ENCODE measurements around the gene DSG2. TPM values are rescaled to one million over a fixed set of nuclear protein-coding genes. Genes with fewer than 3 reads are reported as not detected.

The DSG2 gene
- total RNA-seq, 2 experiments from 2014 or later = 0.11 to 0.14 TPM

DNA sequence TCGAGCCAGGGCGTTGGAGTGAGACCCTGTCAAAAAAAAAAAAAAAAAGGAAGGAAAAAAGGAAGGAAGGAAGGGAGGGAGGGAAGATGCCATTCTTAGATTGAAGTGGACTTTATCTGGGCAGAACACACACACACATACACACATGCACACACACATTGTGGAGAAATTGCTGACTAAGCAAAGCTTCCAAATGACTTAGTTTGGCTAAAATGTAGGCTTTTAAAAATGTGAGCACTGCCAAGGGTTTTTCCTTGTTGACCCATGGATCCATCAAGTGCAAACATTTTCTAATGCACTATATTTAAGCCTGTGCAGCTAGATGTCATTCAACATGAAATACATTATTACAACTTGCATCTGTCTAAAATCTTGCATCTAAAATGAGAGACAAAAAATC, 93.1 kb downstream of the DSG2 start:
- no peaks in the 10 kb centered on the region for H3K9me3 Mint-ChIP-seq
- H3K4me1 ChIP-seq (ENCODE audit: insufficient read depth, low read length) = no peaks in the 10 kb centered on the region
- POLR2A ChIA-PET = no interaction called here

DNA sequence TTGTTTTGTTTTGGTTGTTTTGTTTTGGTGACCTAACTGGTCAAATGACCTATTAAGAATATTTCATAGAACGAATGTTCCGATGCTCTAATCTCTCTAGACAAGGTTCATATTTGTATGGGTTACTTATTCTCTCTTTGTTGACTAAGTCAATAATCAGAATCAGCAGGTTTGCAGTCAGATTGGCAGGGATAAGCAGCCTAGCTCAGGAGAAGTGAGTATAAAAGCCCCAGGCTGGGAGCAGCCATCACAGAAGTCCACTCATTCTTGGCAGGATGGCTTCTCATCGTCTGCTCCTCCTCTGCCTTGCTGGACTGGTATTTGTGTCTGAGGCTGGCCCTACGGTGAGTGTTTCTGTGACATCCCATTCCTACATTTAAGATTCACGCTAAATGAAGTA, 93.7 kb downstream of the DSG2 start, which contains the start of gene TTR:
Gene TTR (plus strand): TSS at position 250 of the 400 bp plus-strand sequence. CDS start 26 bp downstream, at position 276.
- ATAC-seq (ENCODE audit: poor library complexity) (no peak), DNase-seq (no peak)
- H3K4me1 ChIP-seq (ENCODE audit: insufficient read depth, low read length) = no peaks in the 10 kb centered on the region
- Mint-ChIP-seq H3K27ac (no peak within 1 kb of the TSS), H3K36me3 (ENCODE audit: low read depth) (no peaks in the 10 kb centered on the region), H3K9me3 (no peaks in the 10 kb centered on the region), H3K27me3 (no peaks in the 10 kb centered on the region), H3K4me3 (no peak within 1 kb of the TSS), H3K4me1 (ENCODE audit: low read depth) (no peaks in the 10 kb centered on the region)
- TF ChIP-seq, protein P1, sequence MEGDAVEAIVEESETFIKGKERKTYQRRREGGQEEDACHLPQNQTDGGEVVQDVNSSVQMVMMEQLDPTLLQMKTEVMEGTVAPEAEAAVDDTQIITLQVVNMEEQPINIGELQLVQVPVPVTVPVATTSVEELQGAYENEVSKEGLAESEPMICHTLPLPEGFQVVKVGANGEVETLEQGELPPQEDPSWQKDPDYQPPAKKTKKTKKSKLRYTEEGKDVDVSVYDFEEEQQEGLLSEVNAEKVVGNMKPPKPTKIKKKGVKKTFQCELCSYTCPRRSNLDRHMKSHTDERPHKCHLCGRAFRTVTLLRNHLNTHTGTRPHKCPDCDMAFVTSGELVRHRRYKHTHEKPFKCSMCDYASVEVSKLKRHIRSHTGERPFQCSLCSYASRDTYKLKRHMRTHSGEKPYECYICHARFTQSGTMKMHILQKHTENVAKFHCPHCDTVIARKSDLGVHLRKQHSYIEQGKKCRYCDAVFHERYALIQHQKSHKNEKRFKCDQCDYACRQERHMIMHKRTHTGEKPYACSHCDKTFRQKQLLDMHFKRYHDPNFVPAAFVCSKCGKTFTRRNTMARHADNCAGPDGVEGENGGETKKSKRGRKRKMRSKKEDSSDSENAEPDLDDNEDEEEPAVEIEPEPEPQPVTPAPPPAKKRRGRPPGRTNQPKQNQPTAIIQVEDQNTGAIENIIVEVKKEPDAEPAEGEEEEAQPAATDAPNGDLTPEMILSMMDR (IDR thresholded peaks at IDR 0.05) = no peak
- no peaks in the 10 kb centered on the region for H3K27me3 ChIP-seq (ENCODE audit: control insufficient read depth in 1 of 2, insufficient read depth in 2 of 2, low read length in 2 of 2)
- H3K9me3 ChIP-seq (ENCODE audit: control insufficient read depth in 1 of 2, insufficient read depth in 1 of 2, low read length in 2 of 2) = no peaks in the 10 kb centered on the region
- H3K27ac ChIP-seq (ENCODE audit: low read depth in 1 of 2, low read length in 2 of 2) = no peak within 1 kb of the TSS
- H3K4me3 ChIP-seq (ENCODE audit: low read length) = no peak within 1 kb of the TSS
- intact Hi-C loops (cut with DNase I, micrococcal nuclease) = no loop called here
- H3K36me3 ChIP-seq (ENCODE audit: insufficient read depth, low read length) = no peaks in the 10 kb centered on the region
- ChIA-PET POLR2A (no interaction called here), CTCF (no interaction called here)

More for the DNA sequence above, 93.1 kb downstream of the DSG2 start:
- no peaks in the 10 kb centered on the region for H3K36me3 Mint-ChIP-seq (ENCODE audit: low read depth)
- CTCF ChIA-PET = no interaction called here
- H3K27me3 ChIP-seq (ENCODE audit: control insufficient read depth in 1 of 2, insufficient read depth in 2 of 2, low read length in 2 of 2) = no peaks in the 10 kb centered on the region
- intact Hi-C loops (cut with DNase I, micrococcal nuclease) = no loop called here
- ATAC-seq (ENCODE audit: poor library complexity) (no peak), DNase-seq (no peak)
- no peak overlapping the region for H3K4me3 ChIP-seq (ENCODE audit: low read length)
- H3K36me3 ChIP-seq (ENCODE audit: insufficient read depth, low read length) = no peaks in the 10 kb centered on the region
- H3K27me3 Mint-ChIP-seq = no peaks in the 10 kb centered on the region
- no peak overlapping the region for H3K27ac ChIP-seq (ENCODE audit: low read depth in 1 of 2, low read length in 2 of 2)
- no peaks in the 10 kb centered on the region for H3K4me1 Mint-ChIP-seq (ENCODE audit: low read depth)
- no peak overlapping the region for H3K4me3 Mint-ChIP-seq
- TF ChIP-seq, protein P1 (IDR thresholded peaks at IDR 0.05) = no peak
- H3K27ac Mint-ChIP-seq = no peak overlapping the region
- H3K9me3 ChIP-seq (ENCODE audit: control insufficient read depth in 1 of 2, insufficient read depth in 1 of 2, low read length in 2 of 2) = no peaks in the 10 kb centered on the region

DNA sequence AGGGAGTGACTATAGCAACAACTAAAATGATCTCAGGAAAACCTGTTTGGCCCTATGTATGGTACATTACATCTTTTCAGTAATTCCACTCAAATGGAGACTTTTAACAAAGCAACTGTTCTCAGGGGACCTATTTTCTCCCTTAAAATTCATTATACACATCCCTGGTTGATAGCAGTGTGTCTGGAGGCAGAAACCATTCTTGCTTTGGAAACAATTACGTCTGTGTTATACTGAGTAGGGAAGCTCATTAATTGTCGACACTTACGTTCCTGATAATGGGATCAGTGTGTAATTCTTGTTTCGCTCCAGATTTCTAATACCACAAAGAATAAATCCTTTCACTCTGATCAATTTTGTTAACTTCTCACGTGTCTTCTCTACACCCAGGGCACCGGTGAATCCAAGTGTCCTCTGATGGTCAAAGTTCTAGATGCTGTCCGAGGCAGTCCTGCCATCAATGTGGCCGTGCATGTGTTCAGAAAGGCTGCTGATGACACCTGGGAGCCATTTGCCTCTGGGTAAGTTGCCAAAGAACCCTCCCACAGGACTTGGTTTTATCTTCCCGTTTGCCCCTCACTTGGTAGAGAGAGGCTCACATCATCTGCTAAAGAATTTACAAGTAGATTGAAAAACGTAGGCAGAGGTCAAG, 94.7 kb downstream of the DSG2 start:
- Mint-ChIP-seq H3K4me3 (no peak overlapping the region), H3K27me3 (no peaks in the 10 kb centered on the region), H3K36me3 (ENCODE audit: low read depth) (no peaks in the 10 kb centered on the region), H3K9me3 (no peaks in the 10 kb centered on the region), H3K4me1 (ENCODE audit: low read depth) (no peaks in the 10 kb centered on the region), H3K27ac (no peak overlapping the region)
- no peak overlapping the region for H3K27ac ChIP-seq (ENCODE audit: low read depth in 1 of 2, low read length in 2 of 2)
- TF ChIP-seq, protein P1 (IDR thresholded peaks at IDR 0.05) = no peak
- CTCF ChIA-PET = no interaction called here
- no peaks in the 10 kb centered on the region for H3K27me3 ChIP-seq (ENCODE audit: control insufficient read depth in 1 of 2, insufficient read depth in 2 of 2, low read length in 2 of 2)
- no peaks in the 10 kb centered on the region for H3K36me3 ChIP-seq (ENCODE audit: insufficient read depth, low read length)
- no peak for DNase-seq
- POLR2A ChIA-PET = no interaction called here
- ATAC-seq (ENCODE audit: poor library complexity) = no peak
- H3K9me3 ChIP-seq (ENCODE audit: control insufficient read depth in 1 of 2, insufficient read depth in 1 of 2, low read length in 2 of 2) = no peaks in the 10 kb centered on the region
- H3K4me3 ChIP-seq (ENCODE audit: low read length) = no peak overlapping the region
- intact Hi-C loops (cut with DNase I, micrococcal nuclease) = no loop called here
- H3K4me1 ChIP-seq (ENCODE audit: insufficient read depth, low read length) = no peaks in the 10 kb centered on the region

All from CD4-positive, alpha-beta T cell (primary cell).